ENCODE data around the gene GMDS. TPM values are rescaled to one million over a fixed set of nuclear protein-coding genes. Genes with fewer than 3 reads are reported as not detected.

GMDS gene
- polyA plus RNA-seq, 1 donor = 8.2 TPM

DNA sequence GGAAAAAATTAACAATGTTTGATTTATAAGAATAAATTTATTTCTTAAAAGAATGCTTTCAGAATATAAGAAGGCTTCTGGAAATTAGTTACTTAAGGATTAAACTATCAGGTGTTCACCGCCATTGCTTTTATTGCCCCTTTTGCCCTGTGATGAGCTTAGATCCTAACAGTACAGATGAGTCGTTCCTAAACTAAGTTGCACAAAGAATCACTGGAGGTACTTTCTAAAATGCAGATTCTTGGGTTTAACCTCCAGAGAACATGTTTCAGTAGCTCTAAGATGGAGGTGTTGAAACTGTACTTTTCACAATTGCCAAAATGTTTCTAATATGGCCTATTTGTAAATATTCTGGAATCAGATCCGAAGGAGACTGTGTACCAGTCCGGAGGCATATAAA lies 211.9 kb downstream of the GMDS start:
- DNase-seq = no peak

DNA sequence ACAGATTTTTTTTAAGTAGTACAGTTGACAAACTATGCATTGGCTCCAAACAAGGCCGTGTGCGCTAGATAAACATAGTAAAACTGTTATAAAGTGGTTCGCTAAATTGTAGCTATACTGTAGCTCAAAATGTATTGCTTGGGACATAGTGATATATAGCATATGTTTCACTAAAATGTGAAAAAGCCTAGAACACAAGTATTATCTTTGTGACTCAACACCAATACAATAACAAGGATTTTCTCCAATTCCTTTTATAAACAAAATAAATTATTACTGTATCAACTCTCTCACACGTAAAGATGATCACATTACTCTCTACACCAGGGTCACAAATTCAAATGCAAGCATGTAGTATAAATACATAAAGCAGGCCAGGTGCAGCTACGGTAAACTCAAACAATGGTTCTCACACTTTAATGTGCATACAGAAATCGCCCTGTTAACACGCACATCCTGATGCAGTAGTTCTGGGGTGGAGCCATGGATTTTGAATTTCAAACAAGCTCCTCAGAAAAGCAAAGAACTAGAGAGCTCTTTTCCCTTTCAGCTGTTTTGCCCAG lies 214.6 kb downstream of the GMDS start:
- no peak for DNase-seq

DNA sequence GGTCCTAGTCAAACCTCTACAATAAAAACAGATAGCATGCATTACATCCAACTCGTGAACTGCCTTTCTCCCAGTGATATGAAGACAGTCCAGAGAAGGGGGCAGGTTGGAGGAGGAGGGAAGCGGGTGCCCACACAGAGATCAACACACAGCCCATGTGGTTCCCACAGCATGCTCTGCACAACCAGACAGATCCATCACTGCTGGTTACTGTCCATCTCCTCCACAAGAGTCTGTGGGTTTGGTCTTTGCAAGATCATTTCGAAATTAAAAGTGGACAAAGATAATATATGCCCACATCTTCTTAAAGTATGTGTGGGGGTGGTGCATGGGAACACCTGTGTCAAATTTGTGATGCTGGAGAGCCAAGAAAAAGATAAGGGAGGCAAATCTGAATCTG lies 215.5 kb downstream of the GMDS start:
- DNase-seq = no peak

DNA sequence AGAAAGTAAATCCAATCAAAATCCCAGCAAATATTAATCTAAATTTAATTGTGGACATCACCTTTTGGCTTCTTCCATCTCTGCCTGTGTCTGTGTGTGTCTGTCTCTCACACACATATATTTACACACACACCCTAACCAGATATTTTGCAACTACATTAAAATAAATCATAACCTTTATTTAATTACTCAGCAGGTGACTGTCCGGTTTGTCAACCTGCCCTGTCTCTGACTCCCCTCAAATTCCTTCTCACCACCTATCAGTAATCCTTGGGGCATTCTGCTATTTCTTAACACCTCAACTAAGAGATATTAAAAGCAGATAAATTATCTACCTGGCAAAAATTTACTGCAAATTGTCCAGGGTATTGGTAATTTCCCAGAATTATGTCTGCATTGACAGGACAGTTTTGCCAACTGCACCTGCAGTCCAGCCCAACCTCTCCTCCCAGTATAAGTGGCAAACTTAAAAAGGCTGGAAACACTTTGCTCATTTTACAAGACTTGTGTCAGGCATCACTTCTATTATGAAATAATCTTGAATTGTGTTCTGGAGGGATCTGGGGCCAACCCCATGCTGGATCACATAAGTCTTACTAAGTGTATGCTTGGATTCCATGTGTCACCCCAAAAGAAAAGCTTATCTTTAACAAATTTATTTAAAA lies 216.1 kb downstream of the GMDS start:
- DNase-seq = no peak

DNA sequence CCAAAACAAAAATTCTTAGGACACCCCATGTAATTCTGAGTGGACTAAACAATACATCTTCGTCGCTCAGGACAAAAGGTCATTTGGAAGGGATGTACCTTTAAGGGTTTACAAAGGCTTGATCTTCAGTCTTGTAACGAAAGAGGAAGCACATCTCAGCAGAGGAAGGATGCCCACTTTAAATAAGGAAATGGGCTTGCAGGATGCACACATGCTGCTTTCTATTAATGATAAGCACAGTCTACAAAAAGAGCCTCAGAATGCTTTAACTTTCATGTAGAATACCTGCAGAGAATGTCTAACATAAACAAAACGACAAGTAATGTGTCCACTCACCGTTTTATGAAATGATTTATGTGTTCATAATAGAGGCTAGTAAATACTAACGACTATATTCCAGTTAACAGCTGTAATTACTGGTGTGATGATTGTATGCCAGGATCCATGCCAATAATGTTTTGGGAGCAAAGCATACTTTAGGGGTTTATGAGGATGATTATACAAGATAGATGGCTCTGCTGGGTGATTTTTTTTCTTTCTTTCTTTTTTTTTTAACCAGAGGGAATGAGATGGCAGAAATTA lies 216.9 kb downstream of the GMDS start:
- DNase-seq = no peak

DNA sequence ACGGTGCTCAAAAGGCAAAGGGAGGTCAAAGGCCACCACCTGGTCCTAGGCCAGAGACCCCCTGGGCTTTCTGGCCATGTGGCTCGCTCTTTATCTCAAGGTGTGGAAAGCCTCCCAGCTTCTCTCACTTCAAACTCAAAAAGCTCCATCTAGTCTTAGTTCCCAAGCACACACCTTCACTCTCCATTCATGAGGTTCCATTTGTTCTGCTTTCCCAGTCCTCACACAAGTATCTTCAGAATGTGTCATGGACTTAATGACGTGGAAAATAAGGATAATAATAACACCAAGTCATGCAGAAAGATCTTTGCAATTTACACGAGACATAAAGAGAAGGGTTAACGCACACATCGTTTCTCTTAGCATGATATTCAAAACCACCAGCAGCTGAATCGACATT lies 219.3 kb downstream of the GMDS start:
- no peak for DNase-seq

DNA sequence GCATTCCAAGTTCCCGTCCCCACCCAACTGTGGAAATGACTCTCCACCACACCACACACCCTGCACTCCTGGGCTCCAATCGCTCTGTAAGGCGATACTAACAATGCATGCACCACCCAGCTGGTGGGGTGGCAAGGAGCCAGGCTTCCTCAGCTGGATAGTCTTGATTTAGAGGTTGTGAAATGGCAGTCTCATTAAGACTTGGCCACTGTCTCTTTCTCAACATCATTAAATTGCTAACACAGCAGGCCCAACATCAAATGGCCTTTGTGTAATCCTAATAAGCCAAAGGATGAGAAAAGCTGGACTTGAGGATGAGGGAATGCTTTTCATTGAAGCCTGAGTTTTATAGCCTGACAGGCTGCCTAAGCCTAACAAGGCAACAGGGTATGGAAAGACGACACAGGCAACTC lies 223.7 kb downstream of the GMDS start:
- DNase-seq = peak; percentile 33

DNA sequence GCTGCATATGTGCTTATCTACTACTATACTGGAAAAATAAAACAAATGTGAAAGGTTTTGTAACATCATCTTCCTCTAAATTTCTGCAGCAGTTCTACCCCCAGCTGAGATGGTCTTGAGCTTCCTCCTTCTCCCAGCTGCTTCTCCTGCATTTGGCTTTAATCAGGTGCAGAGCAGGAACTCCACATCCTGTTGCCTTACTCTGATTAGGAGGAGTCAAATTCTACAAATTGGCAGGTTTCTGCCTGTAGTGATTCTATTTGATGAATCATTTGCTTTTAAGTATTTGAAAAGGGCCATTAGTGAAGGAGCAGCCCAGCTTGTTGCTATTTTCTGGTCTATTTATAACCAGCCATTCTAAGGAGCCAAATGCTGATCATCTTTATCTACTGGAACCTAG lies 224.5 kb downstream of the GMDS start:
- DNase-seq = no peak

DNA sequence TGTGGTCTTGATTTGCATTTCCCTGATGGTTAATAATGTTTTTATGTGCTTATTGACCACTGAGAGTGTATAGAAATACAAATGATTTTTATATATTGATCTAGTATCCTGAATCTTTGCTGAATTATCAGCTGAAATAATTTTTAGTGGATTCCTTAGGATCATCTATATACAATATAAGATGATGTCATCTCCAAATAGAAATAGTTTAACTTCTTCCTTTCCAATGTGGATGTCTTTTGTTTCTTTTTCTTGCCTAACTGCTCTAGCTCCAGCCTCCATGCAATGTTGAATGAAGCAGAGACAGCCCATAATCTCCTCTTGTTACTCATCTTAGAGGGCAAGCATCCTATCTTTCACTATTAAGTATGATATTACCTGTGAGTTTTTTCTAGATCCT lies 226.4 kb downstream of the GMDS start:
- DNase-seq = no peak

DNA sequence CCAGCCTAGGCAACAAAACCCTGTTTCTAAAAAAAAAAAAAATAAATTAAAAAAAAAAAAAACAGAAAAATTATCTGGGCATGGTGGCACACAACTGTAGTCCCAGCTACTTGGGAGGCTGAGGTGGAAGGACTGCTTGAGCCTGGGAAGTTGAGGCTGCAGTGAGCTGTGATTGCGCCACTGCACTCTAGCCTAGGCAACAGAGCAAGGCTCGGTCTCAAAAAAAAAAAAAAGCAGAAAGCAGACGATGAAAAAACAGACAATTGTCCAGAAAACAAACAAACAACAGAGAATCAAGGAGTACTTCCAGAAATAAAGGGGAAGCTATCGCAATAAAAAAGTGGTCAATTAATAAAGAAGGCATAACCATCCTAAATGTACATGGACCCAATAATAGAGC lies 229.4 kb downstream of the GMDS start:
- no peak for DNase-seq

DNA sequence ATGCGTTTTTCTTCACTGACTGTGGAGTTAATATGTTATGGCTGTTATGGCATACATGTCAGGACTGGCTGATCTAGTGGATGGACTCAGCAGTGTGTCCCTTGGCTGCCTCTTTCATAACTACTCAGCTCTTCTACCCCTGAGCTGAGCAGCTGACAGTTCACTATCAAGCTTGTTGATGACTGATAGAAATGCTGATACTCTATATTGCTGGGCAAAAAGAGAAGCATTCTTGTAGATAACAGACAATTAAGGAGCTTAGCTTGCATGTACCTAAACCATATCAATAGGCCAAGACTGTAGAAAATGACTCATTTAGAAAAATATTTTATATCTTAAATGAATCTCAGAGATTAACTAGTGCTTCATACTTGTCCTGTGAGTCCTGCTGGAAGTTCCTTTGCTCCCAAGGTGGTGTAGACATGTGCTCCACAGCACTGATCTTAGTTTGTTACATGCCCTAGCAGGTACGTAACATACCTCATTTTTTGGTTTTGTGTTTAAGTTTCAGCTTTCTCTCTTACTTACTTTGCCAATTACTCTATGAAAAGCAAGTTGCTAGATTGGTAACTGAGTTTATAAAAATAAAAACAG lies 236.9 kb downstream of the GMDS start:
- no peak for DNase-seq

DNA sequence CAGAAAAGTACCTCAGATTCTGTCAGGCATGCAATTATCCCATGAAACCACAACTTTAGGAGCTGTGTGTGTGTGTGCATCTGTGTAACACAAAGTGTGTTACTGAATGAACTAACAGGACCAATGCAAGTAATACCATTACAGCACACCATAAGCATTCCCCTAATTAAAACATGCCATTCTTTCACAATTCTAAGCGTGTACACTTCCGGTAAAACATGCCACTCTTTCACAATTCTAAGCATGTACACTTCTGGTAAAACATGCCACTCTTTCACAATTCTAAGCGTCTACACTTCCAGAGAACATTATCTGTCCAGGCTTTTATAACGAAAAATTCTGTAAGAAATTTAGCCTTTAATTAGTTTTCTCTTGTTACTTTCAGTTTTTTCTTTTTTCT lies 238.2 kb downstream of the GMDS start:
- no peak for DNase-seq

DNA sequence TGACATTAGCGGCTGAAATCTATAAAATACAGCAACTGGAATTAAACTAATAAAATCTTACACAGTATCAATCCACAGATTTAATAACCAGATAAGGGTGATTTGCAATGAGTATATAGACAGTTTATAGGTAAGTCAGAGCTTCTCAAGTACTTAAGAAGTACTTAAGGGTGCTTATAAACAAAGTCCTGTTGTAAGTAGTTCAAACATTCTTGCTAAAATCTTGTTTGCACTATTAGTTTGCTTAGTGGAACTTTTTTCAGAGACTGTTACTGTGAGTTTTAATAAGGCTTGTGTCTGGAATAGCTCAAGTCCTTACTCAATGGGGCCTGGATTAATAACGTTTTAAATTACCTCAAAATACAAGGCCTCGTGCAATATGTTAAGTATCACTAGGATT lies 240.5 kb downstream of the GMDS start:
- no peak for DNase-seq

DNA sequence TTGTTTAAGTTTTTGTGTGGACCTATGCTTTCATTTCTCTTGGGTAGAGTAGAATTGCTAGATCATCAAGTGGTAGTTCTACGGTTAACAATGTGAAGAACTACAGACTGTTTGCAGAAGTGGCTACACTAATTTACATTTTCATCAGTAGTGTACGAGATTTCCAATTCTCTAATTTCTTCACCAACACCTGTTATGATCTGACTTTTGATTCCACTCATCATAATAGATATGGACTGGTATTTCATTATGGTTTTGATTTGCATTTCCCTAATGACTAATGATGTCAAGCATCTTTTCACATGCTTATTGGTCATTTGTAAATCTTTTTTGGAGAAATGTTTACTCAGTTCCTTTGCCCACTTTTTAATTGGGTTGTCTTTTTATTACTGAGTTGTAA lies 244.4 kb downstream of the GMDS start:
- DNase-seq = no peak

DNA sequence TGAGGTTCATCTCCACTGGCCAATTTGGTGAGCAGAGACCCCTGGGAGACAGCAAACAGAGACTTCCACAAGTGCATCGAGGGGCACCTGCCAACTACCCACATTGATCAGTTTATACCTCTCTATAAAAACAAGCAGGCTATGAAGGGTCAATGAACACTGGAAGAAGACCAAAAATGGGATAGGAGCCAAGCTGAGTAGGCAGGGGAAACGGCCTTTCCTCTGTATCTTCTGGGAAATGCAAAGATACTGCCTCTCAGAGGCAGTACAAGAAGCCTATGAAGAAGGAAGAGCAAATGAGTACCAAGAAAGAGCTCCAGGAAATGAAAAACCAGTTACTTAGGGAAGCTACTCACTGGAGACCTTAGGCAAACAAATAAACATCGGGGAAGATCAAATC lies 247.7 kb downstream of the GMDS start:
- no peak for DNase-seq

DNA sequence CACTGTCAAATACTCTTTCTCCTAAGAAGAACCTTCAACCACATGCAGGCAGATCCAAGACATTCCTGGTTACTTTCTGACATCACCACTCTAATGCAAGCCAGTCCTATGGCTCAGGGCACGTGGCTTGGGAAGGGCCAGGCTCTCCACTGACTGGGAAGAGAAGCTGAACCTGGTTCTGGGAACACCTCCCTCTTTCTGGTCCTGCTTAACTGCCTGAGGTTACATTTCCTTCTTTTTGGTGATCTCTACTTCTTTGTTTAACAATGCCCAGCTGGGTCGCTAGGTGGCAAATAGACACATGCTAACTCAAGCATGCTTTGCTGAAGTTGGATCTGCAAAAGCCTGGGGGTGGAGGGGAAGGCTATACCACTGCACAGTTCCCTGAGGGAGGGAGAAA lies 249.8 kb downstream of the GMDS start:
- DNase-seq = no peak

DNA sequence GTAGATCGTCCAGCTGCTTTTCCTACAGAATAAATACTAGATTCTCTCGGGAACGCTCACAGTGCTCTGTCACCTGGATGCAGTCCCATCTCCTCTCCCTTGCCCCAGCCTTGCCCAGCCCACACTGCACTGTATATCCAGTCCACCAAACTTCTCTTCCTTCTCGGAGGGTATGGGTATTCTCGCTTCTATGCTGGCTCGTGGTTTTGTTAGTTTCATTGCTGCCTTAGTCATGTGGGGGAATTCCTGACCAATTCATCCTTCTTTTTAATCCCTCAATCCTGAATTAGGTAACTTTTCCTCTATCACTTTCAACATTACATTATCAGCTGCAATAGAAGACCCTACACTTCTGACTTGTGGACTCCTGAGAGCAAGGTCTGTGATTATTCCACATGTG lies 252.4 kb downstream of the GMDS start:
- no peak for DNase-seq

DNA sequence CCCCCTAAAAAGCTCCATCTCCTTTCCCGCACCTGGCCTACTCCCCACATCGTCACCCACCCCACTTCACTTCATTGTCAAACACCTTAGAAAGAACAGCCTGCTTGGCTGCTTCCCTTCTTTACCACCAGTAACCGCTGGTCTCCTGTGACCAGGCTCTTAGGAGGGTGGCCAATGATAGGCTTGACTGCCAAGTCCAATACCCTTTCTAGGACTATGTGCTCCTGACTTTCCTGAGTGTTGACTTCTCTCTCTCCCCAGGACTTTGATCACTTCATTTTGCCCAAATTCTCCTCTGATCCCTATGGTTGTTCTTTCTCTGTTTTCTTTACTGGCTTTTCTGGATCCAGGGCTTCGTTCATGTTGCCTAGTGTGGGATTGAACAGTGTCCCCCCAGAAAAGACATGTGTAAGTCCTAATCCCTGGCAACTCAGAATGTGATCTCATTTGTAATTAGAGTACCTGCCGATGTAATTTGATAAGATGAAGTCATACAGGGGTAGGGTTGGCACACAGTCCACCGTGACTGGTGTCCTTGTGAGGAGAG lies 254.0 kb downstream of the GMDS start:
- no peak for DNase-seq

DNA sequence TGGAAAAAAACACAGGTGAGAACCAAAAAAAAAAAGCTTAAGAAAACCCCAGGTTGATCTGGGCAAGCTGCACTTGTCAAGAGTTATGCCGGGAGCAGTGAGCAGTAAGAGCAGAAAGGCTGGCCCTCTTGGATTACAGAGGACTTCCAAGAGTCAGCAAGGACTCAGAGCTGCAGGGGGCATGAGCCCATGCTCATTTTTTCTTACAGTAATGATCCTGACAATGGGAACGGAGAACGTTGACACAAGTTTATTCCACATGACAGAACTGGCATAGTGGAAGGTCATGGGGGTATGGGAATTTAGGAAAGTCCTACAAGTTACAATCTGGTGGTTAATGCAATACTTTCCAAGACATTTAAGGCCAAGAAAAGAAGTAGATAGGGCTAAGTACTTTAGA lies 256.6 kb downstream of the GMDS start:
- DNase-seq = no peak

DNA sequence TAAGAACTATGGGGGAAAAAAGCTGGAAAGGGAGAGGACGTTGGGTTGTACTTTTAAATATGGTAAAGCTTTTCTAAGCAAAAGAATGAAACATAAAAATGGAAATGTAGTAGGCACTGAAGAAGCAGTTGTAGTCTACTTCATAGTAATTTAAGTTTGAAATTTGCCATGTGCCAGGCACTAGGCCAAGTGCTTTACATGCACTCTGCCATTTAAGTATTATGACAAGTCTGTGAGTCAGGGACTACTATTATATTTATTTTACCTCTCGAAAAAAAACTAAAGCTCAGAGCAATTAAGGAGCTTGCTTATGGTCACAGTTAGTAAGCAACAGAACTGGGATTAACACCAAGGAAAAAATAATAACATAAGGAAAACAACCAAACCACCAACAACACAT lies 257.8 kb downstream of the GMDS start:
- DNase-seq = no peak

DNA sequence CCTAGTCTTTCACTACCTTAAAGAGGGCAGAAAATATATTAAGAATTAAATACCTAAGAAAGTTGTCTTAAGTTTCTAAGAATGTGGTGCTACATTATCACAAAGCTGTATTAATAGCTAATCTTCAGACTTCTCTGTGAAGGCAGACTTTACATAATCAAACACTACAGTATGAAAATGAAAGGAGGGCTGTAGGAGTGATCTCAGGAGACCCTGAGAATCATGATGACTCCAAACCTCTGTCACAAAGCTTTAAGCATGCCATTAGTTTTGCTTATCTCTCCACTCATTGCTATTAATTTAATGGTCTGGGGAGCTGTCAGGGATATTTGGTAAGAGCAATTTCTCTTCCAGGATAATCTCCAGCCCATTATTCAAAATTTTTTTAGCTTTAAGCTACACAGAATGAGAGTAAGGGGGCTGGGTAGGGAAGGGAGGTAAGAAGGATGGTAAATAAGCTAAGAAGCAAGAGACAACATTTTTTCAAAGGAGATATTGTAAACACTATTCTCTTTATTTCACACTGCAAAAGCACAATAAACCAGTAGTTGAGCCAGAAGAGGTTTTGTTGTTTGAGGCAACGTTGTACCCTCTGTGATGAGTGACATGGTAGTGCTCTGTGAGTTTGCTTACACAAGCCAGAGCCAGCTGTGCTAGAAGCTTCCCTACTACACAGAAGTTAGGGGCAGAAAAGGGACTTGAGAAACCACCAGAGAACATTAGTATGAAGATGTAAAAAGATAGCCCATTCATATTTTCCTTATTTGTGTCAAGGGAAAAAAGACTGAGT lies 258.8 kb downstream of the GMDS start:
- DNase-seq = no peak

DNA sequence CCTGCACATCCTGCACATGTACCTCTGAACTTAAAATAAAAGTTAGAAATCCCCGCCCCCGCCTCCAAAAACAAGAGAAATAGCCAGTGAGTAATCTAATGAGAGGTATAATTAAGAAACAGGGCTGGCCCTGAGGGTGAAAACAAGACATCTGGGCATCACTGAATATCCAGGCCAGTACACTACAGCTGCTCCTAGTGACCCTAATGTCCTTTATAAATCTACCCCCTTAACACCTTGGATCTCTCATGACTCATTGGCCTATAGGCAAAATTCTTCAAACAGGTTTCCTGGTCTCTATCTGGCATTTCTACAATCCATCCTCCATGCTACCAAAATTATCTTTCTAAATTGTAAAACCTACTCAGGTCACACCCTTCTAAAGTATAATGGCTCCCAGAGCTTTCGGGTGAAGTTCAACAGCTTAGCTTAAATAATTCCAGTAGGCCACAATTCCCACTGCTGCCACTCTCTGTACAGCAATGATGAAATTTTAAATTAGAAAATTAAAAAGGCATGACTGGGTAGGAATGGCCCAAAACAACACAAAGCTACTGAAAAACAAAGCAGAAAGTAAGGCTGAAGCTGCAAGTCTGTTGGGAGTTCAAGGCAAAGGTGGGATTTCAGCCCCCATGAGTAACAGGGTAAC lies 260.9 kb downstream of the GMDS start:
- no peak for DNase-seq

DNA sequence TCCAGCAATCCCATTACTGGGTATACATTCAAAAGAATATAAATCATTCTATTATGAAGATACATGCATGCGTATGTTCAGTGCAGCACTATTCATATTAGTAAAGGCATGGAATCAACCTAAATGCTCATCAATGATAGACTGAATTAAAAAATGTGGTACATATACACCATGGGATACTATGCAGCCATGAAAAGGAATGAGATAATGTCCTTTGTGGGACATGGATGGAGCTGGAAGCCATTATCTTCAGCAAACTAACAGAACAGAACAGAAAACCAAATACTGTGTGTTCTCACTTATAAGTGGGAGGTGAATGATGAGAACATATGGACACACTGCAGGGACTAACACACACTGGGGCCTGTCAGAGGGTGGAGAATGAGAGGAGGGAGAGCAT lies 261.6 kb downstream of the GMDS start:
- DNase-seq = no peak
